HG02610 (cell line): ENCODE data around the gene MRRF.

ENCODE experiments used
- ATAC-seq: cut with Tn5 transposase; IDR thresholded peaks from one replicate; pipeline ENCODE4 v1.9.1; 2021; ENCODE audit warnings: mild to moderate bottlenecking, moderate library complexity; ENCODE audit not compliant: unreplicated experiment

MRRF gene

DNA sequence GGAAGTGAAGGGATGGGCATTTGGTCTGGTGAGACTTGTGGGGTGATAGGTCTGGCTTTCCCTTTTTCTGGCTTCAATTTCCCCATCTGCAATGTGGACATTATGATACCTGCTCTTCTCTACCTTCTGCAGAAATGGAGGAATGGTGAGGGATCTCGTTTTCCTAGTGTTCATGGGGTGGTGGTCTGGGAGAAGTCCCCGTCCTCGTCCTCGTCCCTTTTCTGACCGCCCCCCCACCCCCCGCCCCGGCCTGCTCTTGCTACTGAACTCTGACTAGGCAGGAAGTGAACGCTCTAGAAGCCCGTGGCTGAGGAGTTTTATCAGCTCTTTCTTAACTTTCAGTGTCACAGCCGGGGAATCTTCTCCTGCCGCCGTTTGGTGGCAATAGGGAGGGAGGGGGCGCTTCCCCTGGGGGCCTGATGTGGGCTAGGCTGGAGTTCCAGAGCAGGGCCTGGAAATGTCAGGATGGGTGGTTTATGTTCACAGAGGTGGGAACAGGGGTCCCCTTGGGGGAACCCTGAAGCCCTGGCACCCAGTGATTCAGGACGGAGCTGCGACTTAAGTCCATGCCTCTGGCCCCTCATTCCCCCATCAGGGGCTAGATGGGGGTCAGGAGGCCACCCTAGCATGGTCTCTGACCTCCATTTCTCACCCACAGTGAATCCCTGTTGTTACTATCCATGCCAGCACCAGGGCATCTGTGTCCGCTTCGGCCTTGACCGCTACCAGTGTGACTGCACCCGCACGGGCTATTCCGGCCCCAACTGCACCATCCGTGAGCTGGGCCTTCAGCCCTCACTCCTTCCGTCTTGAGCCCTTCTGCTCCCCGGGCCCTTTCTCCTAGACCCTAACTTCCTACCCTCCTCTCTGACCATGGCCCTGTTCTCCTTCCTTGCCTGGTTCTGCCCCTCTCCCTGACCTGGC lies 112.8 kb downstream of the MRRF start:
- ATAC-seq, result no peak

DNA sequence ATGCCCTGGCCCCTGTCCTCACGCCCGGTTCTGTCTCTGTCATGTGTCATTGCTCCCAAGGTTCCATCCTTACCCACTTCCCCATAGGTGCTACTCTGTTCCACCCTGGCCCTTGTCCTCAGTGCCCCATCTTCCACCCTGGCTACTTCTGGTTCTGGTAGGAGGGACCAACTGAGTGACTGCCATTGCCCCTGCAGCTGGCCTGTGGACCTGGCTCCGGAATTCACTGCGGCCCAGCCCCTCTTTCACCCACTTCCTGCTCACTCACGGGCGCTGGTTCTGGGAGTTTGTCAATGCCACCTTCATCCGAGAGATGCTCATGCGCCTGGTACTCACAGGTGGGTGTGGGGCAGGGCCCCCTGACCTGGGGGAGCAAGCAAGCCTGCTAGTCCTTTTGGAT lies 113.6 kb downstream of the MRRF start:
- ATAC-seq, result no peak

DNA sequence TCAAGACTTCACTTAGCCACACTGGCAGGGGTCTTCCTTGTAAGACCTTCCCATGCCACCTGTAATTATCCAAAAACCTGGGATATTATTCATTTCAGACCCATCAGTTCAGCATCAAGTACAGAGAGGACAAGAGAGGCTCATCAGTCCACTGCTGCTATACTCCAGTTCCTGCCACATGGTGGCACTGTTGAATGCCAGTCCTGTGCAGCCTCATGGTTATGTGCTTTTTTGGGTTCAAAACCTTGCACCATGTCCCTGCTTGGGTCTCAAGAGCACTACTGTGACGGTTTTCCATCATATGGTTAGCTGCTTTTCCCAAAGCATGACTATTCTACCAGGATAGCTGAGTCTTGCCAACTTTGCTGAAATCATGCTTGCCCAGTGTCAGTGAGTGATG lies 114.7 kb downstream of the MRRF start:
- ATAC-seq, result no peak

DNA sequence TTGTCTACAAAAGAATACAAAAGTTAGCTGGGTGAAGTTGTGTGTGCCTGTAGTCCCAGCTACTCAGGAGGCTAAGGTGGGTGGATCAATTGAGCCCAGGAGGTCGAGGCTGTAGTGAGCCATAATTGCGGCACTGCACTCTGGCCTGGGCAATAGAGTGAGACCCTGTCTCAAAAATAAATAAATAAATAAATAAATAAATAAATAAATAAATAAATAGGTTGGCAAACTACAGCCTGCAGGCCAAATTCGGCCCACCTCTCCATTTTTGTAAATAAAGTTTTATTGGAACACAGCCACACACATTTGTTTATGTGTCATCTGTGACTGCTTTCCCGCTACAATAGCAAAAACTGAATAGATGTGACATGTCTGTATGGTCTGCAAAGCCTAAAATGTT lies 115.6 kb downstream of the MRRF start:
- no peak for ATAC-seq
